ENCODE data around the gene MSL3B.

Gene MSL3B

DNA sequence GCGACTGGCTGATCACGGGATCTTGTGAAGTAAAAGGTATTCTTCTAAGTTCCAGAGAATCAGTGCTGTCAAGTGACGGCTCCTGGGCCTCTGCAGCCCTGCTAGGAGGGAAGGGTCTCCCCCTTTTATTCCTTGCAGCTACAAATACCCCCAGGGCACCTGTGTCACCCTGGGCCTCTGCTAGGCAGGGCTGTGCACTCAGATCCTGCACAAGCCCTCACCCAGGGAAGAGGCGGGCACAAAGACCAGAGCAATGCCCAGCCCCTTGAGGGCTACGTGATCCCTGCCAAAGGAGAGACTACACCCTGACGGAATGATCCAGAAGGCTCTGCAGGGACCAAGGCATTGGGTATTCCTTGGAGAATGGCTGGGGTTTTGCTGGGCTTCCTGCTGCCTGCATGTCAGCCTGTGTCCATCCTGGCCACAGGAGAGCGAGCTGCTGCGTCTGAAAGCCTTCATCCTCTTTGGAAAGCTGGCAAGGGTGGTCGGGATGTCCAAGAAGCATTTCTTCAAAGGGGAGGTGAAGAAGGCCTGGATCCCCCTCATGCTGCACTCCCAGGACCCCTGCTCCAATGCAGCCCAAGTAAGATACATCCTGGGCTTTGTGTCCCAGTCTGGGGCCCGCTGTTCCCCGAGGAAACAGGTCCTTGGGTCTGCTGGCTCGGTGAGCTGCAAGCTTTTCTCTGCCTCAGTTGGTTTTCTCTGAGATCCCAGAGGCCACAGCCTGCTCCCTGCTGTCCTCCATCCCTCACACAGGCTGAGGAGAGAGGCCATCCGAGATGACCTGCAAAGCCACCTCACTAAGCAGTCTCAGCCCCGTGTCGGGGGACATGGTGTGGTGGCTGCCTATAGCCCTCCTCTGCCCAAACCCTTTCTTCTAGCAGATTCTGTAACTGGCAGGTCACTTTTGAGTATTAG lies 38.7 kb downstream of the MSL3B start:
- TF ChIP-seq, protein P1, sequence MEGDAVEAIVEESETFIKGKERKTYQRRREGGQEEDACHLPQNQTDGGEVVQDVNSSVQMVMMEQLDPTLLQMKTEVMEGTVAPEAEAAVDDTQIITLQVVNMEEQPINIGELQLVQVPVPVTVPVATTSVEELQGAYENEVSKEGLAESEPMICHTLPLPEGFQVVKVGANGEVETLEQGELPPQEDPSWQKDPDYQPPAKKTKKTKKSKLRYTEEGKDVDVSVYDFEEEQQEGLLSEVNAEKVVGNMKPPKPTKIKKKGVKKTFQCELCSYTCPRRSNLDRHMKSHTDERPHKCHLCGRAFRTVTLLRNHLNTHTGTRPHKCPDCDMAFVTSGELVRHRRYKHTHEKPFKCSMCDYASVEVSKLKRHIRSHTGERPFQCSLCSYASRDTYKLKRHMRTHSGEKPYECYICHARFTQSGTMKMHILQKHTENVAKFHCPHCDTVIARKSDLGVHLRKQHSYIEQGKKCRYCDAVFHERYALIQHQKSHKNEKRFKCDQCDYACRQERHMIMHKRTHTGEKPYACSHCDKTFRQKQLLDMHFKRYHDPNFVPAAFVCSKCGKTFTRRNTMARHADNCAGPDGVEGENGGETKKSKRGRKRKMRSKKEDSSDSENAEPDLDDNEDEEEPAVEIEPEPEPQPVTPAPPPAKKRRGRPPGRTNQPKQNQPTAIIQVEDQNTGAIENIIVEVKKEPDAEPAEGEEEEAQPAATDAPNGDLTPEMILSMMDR (IDR thresholded peaks at IDR 0.05), result no peak
- Histone ChIP-seq H3K36me3 (no peaks in the 10 kb centered on the region), H3K4me3 (no peak overlapping the region), H3K9me3 (peaks cover 0 to 10% (median 0%) of the 10 kb centered on the region in 3 donors), H3K27me3 (peaks cover 0 to 3% of the 10 kb centered on the region in 2 donors), H3K27ac (no peak overlapping the region), H3K4me1 (no peaks in the 10 kb centered on the region)
- DNase-seq, result peak in 1 of 2 donors; percentile 28
- intact Hi-C loops (cut with DNase I; ENCODE audit: low total_unique reads), result no loop called here

DNA sequence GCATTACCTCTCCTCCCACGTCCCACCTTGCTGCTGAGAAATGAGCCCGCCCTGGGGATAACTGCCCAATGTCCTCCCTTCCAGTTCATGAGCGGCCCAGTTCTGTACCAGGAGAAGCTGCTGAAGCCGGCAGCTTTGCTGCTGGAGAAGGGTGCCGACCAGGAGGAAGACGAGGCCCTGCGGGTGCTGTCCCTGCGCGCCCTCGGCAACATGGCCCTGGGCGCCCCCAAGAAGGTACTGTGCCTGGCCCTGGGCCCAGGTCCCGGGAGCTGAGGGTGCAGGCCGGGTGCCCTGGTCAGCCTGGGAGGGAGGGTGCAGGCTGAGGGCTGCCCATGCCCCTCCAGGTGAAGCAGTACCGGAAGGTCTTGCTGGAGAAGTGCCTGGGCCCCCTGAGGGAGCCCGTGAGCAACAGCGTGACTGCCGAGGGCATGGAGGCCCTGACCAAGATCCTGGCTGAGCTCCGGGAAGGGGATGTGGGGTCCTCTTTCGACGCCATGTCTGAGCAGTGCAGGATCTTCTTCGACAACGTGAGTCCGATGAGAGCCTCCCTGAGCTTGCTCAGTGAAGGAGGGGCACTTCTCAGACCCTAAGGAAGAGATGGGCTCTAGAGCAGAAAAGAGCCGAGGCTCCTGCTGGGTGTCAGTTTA lies 39.5 kb downstream of the MSL3B start:
- intact Hi-C loops (cut with DNase I; ENCODE audit: low total_unique reads), result no loop called here
- Histone ChIP-seq H3K27me3 (peaks cover 0 to 3% of the 10 kb centered on the region in 2 donors), H3K4me1 (no peaks in the 10 kb centered on the region), H3K27ac (no peak overlapping the region), H3K9me3 (peaks cover 0 to 10% (median 0%) of the 10 kb centered on the region in 3 donors), H3K4me3 (no peak overlapping the region), H3K36me3 (no peaks in the 10 kb centered on the region)
- peak; percentile 12 to 37 for DNase-seq
- TF ChIP-seq, protein P1 (IDR thresholded peaks at IDR 0.05), result no peak

DNA sequence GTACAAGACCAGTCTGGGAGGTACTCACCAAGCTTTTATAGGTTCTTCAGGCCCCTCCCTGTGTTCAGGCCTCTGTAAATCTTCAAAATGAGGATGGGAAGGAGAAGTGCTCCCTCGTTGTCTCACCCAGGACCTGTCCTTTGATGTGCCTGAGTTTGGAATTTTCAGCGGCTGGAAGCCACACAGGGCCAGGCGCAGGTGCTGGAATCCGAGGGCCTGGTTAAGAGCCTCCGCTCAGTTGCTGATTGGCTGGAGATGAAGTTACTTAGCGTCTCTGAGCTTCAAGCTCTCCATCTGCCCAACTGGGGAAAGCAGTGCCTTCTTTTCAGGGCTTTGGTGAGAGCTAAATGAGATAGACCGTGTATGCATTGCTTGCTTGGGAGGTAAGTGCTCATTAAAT lies 43.8 kb downstream of the MSL3B start:
- intact Hi-C loops (cut with DNase I; ENCODE audit: low total_unique reads), result no loop called here
- Histone ChIP-seq H3K4me1 (no peaks in the 10 kb centered on the region), H3K27ac (no peak overlapping the region), H3K9me3 (peaks cover 0 to 10% (median 0%) of the 10 kb centered on the region in 3 donors), H3K27me3 (peaks cover 0 to 3% of the 10 kb centered on the region in 2 donors), H3K36me3 (no peaks in the 10 kb centered on the region), H3K4me3 (no peak overlapping the region)
- TF ChIP-seq, protein P1 (IDR thresholded peaks at IDR 0.05), result no peak
- DNase-seq, result no peak

DNA sequence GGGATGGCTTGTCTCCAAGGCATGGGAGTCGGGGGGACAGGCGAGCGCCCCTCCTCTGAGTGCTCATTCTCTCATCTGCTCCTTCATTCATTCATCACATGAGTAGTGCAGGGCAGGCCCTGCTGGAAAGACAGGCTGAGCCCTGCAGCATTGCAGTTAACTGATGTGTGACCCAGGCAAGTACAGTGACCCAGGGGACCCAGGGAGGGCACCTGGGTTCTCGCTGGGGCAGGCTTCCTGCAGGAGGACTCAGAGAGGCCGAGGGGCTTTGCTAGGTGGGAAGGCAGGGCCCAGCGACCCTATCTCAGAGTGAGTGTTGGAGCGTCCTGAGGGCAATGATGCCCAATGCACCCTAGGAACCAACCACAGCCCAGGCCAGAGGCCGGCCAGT lies 44.5 kb downstream of the MSL3B start:
- Histone ChIP-seq H3K36me3 (no peaks in the 10 kb centered on the region), H3K9me3 (peaks cover 0 to 10% (median 0%) of the 10 kb centered on the region in 3 donors), H3K27ac (no peak overlapping the region), H3K4me3 (no peak overlapping the region), H3K27me3 (peaks cover 0 to 2% of the 10 kb centered on the region in 2 donors), H3K4me1 (no peaks in the 10 kb centered on the region)
- TF ChIP-seq, protein P1 (IDR thresholded peaks at IDR 0.05), result no peak
- peak; percentile 7 to 60 for DNase-seq
- intact Hi-C loops (cut with DNase I; ENCODE audit: low total_unique reads), result no loop called here

DNA sequence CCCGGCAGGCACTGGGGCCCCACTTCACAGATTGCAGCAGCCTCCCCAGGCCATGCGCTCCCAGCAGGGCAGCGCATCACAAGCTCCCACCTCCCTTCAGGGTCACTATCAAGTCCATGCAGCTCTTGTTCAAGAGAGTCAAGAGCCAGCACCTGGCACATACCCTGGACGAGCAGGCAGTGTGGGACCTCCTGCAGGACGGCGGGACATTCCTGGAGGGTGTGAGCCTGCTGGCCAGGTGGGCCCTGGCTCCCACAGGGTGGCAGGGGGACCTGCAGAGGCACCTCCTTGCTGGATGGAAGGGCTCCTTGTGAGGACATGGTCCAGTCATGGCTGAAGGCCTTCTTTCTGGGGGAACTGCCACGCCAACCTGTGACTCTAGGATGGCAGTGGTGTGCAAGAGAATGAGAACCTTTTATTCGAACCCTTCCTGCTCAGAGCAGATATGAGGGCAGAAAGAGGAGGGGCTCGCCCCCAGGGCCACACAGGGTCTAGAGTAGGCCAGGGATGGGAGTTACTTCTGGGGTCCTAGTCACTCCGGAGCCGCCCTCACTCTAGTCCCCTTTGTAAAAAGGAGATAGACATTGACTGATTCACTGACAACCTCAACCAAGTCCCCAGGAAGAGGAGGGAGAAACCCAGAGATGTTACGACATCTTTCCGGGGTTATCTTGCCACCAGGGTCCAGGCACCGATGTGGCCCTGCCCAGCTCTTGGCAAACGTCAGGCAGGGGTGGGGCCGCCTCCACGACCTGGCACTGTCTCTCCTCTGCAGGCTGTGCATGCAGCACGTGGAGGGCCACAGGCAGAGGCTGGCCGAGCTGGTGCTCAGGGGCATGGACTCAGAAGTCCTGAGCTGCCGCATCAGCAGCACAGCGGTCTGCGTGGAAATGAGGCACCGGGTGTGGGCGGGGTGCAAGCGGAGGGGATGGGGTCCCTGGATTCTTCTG lies 45.1 kb downstream of the MSL3B start:
- intact Hi-C loops (cut with DNase I; ENCODE audit: low total_unique reads), result no loop called here
- peaks cover 0 to 10% (median 0%) of the 10 kb centered on the region in 3 donors for H3K9me3 ChIP-seq
- H3K27ac ChIP-seq, result no peak overlapping the region
- no peaks in the 10 kb centered on the region for H3K4me1 ChIP-seq
- H3K36me3 ChIP-seq, result no peaks in the 10 kb centered on the region
- DNase-seq, result peak; percentile 16 to 50
- no peaks in the 10 kb centered on the region for H3K27me3 ChIP-seq
- H3K4me3 ChIP-seq, result no peak overlapping the region
- TF ChIP-seq, protein P1 (IDR thresholded peaks at IDR 0.05), result no peak

All from tibial artery (tissue), 4 donors.